GM21528 (cell line): ENCODE measurements around the gene GOLT1B.
"Not testable (repeated sequence)": the region's sequence is repeated elsewhere in the genome, so short reads cannot be mapped to it uniquely, and the experiment has no call there.

Experiments
- ATAC-seq: cut with Tn5 transposase; IDR thresholded peaks from one replicate; pipeline ENCODE4 v1.9.1; 2021; ENCODE audit warnings: mild to moderate bottlenecking, moderate library complexity; ENCODE audit not compliant: unreplicated experiment, low FRiP score

The GOLT1B gene, protein sequence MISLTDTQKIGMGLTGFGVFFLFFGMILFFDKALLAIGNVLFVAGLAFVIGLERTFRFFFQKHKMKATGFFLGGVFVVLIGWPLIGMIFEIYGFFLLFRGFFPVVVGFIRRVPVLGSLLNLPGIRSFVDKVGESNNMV

DNA sequence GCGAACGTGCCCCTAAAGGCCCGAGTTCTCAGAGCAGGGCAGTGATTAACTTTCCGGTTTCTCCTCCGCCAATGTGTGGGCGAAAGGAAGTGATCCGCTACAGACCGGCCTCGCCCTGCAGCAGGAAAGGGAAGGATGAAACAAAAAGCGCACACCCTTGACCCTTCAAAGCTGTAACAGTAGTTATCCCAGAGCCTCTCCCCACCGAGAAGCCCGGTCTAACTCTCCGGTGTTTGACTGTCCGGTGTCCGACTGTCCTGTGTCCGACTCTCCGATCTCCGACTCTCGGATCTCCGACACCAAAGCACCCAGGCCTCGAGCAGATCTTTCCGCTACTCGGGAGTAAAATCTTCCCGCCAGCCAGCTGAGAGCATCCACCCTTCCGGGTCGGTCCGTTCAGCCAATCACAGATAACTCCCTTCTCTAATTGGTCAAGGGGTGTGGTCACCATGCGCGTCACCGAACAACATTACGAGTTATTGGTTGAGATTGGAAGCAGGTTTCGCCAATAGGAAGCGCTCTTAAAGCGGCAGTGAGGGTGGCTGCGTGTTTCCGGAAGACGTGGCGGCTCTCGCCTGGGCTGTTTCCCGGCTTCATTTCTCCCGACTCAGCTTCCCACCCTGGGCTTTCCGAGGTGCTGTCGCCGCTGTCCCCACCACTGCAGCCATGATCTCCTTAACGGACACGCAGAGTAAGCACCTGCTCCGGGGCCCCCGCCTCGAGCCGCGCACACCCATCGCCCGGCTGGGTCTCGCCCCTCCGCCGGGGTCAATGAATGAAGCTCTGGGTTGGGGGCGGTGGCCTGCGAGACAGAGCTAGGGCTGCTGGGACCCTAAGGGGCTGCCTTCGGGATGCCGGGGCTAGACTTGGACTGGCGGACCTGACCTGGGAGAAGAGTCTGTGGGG, at the start of gene GOLT1B, which contains the start of gene RECQL:
Gene GOLT1B, plus strand, starts transcription at position 532 of the 906 bp plus-strand sequence. Its CDS starts 135 bp downstream, at position 667.
Gene RECQL, minus strand, starts transcription at position 378 of the 906 bp plus-strand sequence. CDS start 2,065 bp downstream, outside the sequence.
- ATAC-seq = peak; percentile 99

- peak; percentile 65 for ATAC-seq
These were observed 48.2 kb upstream of the GOLT1B start for GRCh38 chr12:21453312-21453852.

- no peak for ATAC-seq
These were observed 45.3 kb upstream of the GOLT1B start for GRCh38 chr12:21456291-21456780.

DNA sequence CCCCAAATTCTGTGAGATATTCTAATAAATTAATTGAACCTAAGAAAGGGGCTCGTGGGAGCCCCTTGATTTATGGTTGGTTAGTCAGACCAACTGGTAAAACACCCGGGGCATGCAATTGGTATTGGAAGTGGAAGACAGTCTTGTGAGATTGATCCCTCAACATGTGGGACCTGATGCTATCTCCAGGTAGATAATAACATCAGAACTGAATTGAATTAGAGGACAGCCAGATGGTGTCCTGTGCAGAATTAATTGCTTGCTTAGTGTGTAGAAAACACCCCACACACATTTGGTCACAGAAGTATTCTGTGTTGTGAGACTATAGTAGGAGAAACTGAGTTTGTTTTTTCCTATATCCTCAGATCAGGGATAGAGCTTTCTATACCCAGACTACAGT, 42.1 kb upstream of the GOLT1B start:
- ATAC-seq = no peak

GRCh38 chr12:21467334-21467733, 34.3 kb upstream of the GOLT1B start:
- not testable (repeated sequence) for ATAC-seq

- ATAC-seq = no peak
These were observed 30.3 kb upstream of the GOLT1B start for GRCh38 chr12:21471294-21471693.

GRCh38 chr12:21472197-21472823, 29.3 kb upstream of the GOLT1B start:
- ATAC-seq = no peak

GRCh38 chr12:21475552-21475951, 26.0 kb upstream of the GOLT1B start:
- no peak for ATAC-seq

DNA sequence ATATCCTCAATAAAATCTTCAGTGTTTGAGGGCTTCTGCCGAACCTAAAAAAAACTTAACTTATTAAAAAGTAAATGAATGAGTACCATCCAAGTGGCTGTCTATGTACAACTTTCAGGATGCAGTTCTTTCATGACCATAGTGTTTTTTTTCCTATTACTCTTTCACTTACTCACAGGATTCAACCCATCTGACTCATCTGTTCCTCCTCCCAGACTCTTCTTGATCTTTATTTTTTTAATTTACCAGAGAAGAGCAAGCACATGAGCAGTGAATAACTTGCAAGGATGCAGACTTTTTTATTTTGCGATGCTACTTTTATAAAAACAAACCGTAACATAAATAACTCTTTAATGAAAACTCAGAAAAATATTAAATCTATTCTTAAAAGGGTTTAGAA, 24.6 kb upstream of the GOLT1B start:
- no peak for ATAC-seq

DNA sequence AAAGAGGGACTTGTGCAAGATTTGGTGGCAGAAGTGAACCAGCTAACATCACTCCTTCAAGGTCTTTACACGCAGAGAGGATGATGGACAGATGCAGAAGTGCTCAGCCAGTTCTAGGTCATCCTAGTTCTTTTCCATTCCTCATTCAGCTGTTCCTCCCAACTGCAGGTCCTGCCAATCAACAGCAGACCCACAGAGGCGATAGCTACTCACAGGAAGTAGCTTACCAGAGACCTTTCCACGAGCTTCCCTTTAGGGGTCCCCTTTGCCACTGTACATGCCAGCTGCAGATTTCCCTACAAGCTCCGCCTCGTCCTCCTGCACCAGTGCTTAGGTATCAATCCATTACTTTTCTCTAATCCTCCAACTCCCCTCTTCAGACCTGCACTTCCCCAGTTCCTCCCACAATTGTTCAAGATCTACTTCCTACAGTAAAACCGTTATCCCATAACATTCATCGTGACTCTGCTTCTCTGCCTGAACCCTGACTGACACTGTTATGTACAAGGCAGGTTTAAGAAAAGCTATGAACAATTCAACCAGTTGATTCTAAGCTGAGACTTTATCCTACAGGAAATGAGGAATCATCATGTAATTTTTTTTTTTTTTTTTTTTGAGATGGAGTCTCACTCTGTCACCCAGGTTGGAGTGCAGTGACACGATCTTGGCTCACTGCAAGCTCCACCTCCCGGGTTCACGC, 22.7 kb upstream of the GOLT1B start:
- no peak for ATAC-seq

DNA sequence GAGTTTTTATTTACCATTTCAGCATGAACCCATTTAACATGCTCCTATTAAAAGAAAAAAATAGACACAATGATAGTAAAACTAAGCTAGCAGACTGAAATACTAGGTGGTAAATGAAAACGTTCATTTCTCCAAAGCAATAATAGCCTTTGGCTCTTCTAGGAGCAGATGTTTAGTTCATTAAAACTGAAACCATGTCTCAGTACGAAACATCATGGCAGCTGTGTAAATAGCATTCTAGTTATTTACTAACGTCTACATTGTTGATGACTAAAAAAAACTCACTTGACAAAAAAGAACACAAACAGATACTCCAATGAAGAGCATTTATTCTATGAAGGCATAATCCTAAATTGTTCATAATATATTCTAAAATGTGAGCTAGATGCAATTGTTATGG, 18.1 kb upstream of the GOLT1B start:
- ATAC-seq = no peak

DNA sequence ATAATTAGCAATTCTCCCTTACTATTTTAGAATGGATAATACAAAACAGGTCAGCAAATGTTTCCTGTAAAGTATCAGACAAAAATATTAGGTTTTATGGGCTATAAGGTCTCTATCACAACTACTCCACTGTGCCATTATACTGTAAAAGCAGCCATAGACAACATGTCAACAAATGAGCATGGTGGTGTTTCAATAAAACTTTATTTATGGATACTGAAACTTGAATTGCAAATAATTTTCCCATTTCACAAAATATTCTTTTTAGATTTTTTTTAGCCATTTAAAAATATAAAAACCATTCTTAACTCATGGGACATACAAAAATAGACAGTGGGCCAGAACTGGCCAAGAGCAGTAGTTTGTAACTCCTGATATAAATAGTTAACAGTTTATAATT, 15.6 kb upstream of the GOLT1B start:
- no peak for ATAC-seq

GRCh38 chr12:21499765-21500164, 1.8 kb upstream of the GOLT1B start:
- no peak for ATAC-seq

- ATAC-seq = peak; percentile 12
These were observed 767 bp upstream of the GOLT1B start for GRCh38 chr12:21500786-21501257.

- no peak for ATAC-seq
These were observed 541 bp downstream of the GOLT1B start for GRCh38 chr12:21502164-21502496.

DNA sequence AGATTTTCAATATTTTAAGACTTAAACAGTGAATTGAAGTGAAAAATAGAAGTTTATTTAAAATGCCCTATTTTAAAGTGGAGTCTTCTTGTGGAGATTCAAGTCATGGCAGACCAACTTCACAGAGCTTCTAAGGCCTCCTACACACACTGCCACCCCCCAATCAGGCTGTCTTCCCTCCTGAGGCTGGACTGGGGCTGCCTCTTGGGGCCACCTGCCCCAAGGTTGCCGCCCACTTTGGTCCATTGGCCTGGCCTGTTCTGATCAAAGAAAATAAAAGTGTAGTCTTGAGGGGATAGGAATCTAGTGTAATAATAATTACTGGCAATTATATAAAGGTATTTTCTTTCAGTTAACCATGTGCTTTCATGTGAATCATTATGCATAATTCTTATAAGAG, 1.3 kb downstream of the GOLT1B start:
- ATAC-seq = no peak

DNA sequence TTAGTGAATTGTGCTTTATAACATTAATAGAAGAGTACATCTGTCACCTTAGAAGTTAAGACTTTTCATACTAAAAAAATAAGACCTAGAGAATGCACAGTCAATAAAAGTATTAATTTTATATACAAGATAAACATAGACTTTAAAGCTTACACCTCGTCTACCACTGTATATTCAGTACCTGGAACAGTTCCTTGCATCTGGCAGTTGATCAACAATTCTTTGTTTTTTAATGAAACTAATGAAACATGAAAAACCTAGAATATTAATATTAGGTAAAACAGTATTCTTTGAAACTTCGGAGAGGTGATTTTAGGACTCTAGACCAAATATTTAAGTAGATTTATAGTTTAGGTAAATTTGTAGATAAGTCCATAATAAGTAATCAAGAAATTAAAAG, 4.3 kb downstream of the GOLT1B start:
- no peak for ATAC-seq

GRCh38 chr12:21507849-21508248, 6.3 kb downstream of the GOLT1B start:
- no peak for ATAC-seq

GRCh38 chr12:21509768-21510167, 8.2 kb downstream of the GOLT1B start:
- ATAC-seq = peak; percentile 88

DNA sequence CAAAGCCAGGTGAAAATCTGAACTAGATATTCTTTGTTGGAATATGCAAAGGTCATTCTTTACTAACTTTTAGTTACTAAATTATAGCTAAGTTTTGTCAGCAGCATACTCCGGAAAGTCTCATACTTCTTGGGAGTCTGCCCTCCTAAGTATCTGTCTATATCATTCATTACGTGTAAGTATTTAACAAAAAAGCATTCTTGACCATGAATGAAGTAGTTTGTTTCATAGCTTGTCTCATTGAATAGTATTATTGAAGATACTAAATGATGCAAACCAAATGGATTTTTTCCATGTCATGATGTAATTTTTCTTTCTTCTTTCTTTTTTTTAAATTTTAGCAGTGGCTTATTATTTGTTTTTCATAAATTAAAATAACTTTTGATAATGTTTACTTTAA, 14.7 kb downstream of the GOLT1B start:
- no peak for ATAC-seq
